GM21825 (cell line): ENCODE data around the gene GABRD.

ENCODE experiments used
- ATAC-seq: cut with Tn5 transposase; IDR thresholded peaks from one replicate; pipeline ENCODE4 v1.9.1; 2021; ENCODE audit warnings: mild to moderate bottlenecking, moderate library complexity; ENCODE audit not compliant: unreplicated experiment

GABRD gene

GRCh38 chr1:2072109-2072806 is 53.1 kb downstream of the GABRD start:
- no peak for ATAC-seq

- ATAC-seq: no peak
Measured at GRCh38 chr1:2072891-2073290, 53.7 kb downstream of the GABRD start.

GRCh38 chr1:2073382-2074230 is 54.5 kb downstream of the GABRD start:
- no peak for ATAC-seq

- ATAC-seq: no peak
Measured at GRCh38 chr1:2074396-2074795, 55.3 kb downstream of the GABRD start.

- no peak for ATAC-seq
Measured at GRCh38 chr1:2074944-2075740, 56.0 kb downstream of the GABRD start.

- no peak for ATAC-seq
Measured at GRCh38 chr1:2076826-2077225, 57.7 kb downstream of the GABRD start.

GRCh38 chr1:2078170-2078569 is 59.0 kb downstream of the GABRD start:
- ATAC-seq: no peak

GRCh38 chr1:2079396-2080085 is 60.4 kb downstream of the GABRD start:
- ATAC-seq: no peak

- no peak for ATAC-seq
Measured at GRCh38 chr1:2080140-2080539, 61.0 kb downstream of the GABRD start.
